Upper lobe of right lung (tissue), 1 donor: ENCODE measurements around the gene PABPN1L. TPM values are rescaled to one million over a fixed set of nuclear protein-coding genes. Genes with fewer than 3 reads are reported as not detected.

Experiments
- ATAC-seq: fragments of 200-7000 bp; cut with Tn5 transposase; one replicate; pipeline ENCODE4 v1.9.1; 2020; ENCODE audit warnings: mild to moderate bottlenecking, moderate library complexity
- DNase-seq: peaks from one replicate; pipeline ENCODE4 v3.0.0-alpha.2; 2020
- H3K27ac ChIP-seq: fragments of 200-600 bp; one replicate; pipeline ENCODE4 v1.8.0; 2022
- H3K27me3 ChIP-seq: fragments of 200-600 bp; one replicate; pipeline ENCODE4 v1.8.0; 2022; ENCODE audit warnings: mild to moderate bottlenecking
- H3K36me3 ChIP-seq: fragments of 200-600 bp; one replicate; pipeline ENCODE4 v1.8.0; 2022
- H3K4me1 ChIP-seq: fragments of 200-600 bp; one replicate; pipeline ENCODE4 v1.8.0; 2022
- H3K4me3 ChIP-seq: fragments of 200-600 bp; one replicate; pipeline ENCODE4 v1.8.0; 2022; ENCODE audit warnings: mild to moderate bottlenecking
- H3K9me3 ChIP-seq: fragments of 200-600 bp; one replicate; pipeline ENCODE4 v1.8.0; 2022
- CTCF ChIP-seq: fragments of 200-600 bp; IDR thresholded peaks from one replicate; pipeline ENCODE4 v1.8.0; 2022; ENCODE audit warnings: antibody characterized with exemption
- intact Hi-C: fragments of 100-400 bp; cut with DNase I; formaldehyde crosslinking; loops from one replicate; pipeline ENCODE4 v1.11.0; 2022
- total RNA-seq: library from RNA; stranded (reverse); fragmentation: NEBNext Ultra II Directional; extraction: Animal tissue kit (Norgen Biotek cat#: 25700); gene quantifications from one replicate; pipeline ENCODE4 v1.2.1, GENCODE V29; 2021
- donor health status: DM: no; HTN: yes; CAD: no; lungs with severe emphysema.

Gene PABPN1L
- total RNA-seq, 1 donor from 2014 or later = not detected

DNA sequence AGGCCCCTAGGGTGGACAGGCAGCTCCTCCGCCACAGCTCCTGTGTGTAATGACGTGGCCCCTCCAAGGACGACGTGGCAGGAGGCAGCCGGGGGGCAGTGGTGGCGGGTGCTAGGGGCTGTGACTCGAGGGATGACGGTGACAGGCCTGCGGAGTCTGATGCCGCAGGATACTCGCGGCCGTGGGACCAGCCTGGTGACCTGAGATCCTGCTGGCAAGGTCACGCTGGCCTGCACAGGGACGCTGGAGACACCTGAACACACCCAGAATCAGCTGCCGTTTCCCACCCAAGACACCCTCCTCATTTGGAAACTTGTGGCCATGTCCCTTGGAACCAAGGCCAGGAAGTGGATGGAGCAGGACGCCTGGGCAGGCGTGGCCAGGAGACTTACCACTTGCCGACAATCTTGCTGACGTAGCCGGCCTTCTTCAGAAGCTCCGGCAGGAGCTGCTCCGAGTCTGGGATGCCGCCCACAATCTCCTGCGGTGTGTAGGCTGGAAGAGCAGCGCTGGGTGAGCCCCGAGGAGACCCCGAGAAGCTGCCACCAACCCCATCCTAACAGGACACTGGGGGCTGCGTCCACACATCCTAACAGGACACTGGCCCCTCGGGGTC lies 25.8 kb downstream of the PABPN1L start:
- H3K27ac ChIP-seq = no peak overlapping the region
- no peaks in the 10 kb centered on the region for H3K9me3 ChIP-seq
- peaks cover 20% of the 10 kb centered on the region for H3K36me3 ChIP-seq
- DNase-seq (no peak), ATAC-seq (no peak)
- intact Hi-C loops = no loop called here
- no peak for TF ChIP-seq CTCF
- no peak overlapping the region for H3K4me3 ChIP-seq
- H3K4me1 ChIP-seq = no peaks in the 10 kb centered on the region
- H3K27me3 ChIP-seq = no peaks in the 10 kb centered on the region

- Histone ChIP-seq H3K27ac (no peak overlapping the region), H3K27me3 (no peaks in the 10 kb centered on the region), H3K36me3 (peaks cover 27% of the 10 kb centered on the region), H3K4me1 (no peaks in the 10 kb centered on the region), H3K4me3 (no peak overlapping the region), H3K9me3 (no peaks in the 10 kb centered on the region)
- no peak for TF ChIP-seq CTCF
- no peak for DNase-seq
- ATAC-seq = no peak
- intact Hi-C loops = no loop called here
Observed at GRCh38 chr16:88839745-88840599, 26.5 kb downstream of the PABPN1L start.

DNA sequence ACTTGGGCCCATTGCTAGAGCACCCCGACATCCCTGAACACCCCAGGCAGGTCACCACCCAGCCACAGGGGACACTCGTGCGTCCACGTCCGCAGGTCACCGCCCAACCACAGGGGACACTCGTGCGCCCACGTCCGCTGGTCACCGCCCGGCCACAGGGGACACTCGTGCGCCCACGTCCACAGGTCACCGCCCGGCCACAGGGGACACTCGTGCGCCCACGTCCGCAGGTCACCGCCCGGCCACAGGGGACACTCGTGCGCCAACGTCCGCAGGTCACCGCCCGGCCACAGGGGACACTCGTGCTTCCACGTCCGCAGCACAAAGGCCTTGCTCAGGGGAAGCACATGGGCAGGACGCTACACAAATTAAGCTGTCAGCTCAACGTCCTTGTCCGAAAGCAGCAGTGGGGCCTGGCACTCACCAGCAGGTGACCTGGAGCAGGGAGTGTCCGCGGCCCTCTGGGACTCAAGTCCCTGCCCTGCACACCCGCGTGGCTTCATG lies 27.4 kb downstream of the PABPN1L start:
- no peak overlapping the region for H3K27ac ChIP-seq
- DNase-seq = no peak
- intact Hi-C loops = no loop called here
- H3K27me3 ChIP-seq = no peaks in the 10 kb centered on the region
- H3K4me3 ChIP-seq = no peak overlapping the region
- H3K9me3 ChIP-seq = no peaks in the 10 kb centered on the region
- TF ChIP-seq CTCF = no peak
- H3K36me3 ChIP-seq = peaks cover 31% of the 10 kb centered on the region
- no peaks in the 10 kb centered on the region for H3K4me1 ChIP-seq
- ATAC-seq = no peak

DNA sequence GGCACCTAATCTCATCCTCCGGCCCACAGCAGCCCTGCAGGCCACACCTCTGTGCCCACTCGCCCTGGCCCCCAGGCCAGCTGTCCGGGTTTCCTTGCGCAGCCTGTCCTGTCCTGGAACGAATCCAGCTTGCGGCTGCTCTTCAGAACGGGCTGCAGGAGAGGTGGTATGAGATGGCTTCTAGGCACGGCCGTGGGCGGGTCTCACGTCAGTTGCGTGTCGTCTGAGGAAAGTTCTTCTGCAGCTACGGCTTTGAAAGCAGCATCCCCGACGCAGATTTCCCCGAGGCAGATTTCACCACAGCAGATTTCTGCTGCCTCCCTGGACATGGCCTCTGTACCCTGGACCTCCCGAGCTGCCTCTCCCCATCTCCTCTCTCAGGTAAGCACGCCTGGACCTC lies 27.9 kb downstream of the PABPN1L start:
- ATAC-seq (no peak), DNase-seq (no peak)
- Histone ChIP-seq H3K9me3 (no peaks in the 10 kb centered on the region), H3K4me3 (no peak overlapping the region), H3K27me3 (no peaks in the 10 kb centered on the region), H3K27ac (no peak overlapping the region), H3K36me3 (peaks cover 31% of the 10 kb centered on the region), H3K4me1 (no peaks in the 10 kb centered on the region)
- no peak for TF ChIP-seq CTCF
- intact Hi-C loops = no loop called here

DNA sequence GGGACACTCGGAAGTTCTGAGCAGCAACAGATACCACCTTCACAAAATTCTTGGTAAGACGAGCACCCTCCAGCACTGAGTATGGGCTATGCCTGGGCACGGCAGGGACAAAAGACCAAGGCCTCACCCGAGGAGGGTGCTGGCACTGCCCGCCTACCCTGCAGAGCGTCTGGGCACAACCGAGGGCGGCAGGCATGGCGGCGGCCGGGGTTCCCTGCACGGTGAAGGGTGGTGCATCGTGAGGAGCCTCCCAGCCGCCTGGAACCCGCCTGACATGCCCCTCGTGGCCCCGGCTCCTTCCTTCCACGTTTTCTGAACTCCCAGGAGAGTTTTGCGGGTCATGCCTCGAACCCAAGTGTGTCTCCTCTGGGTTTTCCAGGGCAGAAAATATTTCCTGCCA lies 28.7 kb downstream of the PABPN1L start:
- Histone ChIP-seq H3K27me3 (no peaks in the 10 kb centered on the region), H3K4me1 (no peaks in the 10 kb centered on the region), H3K36me3 (peaks cover 25% of the 10 kb centered on the region), H3K27ac (no peak overlapping the region), H3K4me3 (no peak overlapping the region), H3K9me3 (no peaks in the 10 kb centered on the region)
- intact Hi-C loops = no loop called here
- no peak for DNase-seq
- TF ChIP-seq CTCF = no peak
- no peak for ATAC-seq
